Fibroblast of lung (primary cell): ENCODE measurements around the gene HDHD5. TPM values are rescaled to one million over a fixed set of nuclear protein-coding genes. Genes with fewer than 3 reads are reported as not detected.

ENCODE experiments used
- DNase-seq, 2 donors: peaks; one replicate each; pipeline versions ENCODE4 v3.0.0 to v3.0.0-alpha.2; 2010; ENCODE audit warnings: low read depth in 2 of 2
- H2AFZ ChIP-seq: 2 replicates; pipeline ENCODE4 v1.5.1; 2012; ENCODE audit warnings: low read length, control low read depth, inconsistent platforms
- H3K27ac ChIP-seq: 2 replicates; pipeline ENCODE4 v1.5.1; 2011; ENCODE audit warnings: low read length, control low read depth; ENCODE audit not compliant: insufficient read depth
- H3K27me3 ChIP-seq: 2 replicates; pipeline ENCODE4 v1.5.1; 2011; ENCODE audit warnings: mild to moderate bottlenecking, low read length; ENCODE audit not compliant: control insufficient read depth, insufficient read depth
- H3K36me3 ChIP-seq: 2 replicates; pipeline ENCODE4 v1.5.1; 2011; ENCODE audit warnings: low read length; ENCODE audit not compliant: control insufficient read depth, insufficient read depth
- H3K4me1 ChIP-seq: 2 replicates; pipeline ENCODE4 v1.5.1; 2011; ENCODE audit warnings: low read length; ENCODE audit not compliant: control insufficient read depth, insufficient read depth; ENCODE audit errors: extremely low read depth
- H3K4me2 ChIP-seq: 2 replicates; pipeline ENCODE4 v1.5.1; 2011; ENCODE audit warnings: low read length, control low read depth; ENCODE audit not compliant: insufficient read depth; ENCODE audit errors: extremely low read depth
- H3K4me3 ChIP-seq, 4 experiments: fragments of 200-600 bp in 1 of 4; sonication (generic) in 1 of 4; replicated peaks in 1 of 4; 2 replicates each; pipeline ENCODE4 v1.5.1; 2011 to 2016; ENCODE audit warnings: low read length in 4 of 4, low read depth in 3 of 4, mild to moderate bottlenecking in 3 of 4, control low read depth in 2 of 4, inconsistent platforms in 1 of 4, mixed read lengths in 1 of 4; ENCODE audit not compliant: insufficient read depth in 1 of 4; ENCODE audit errors: control extremely low read depth in 1 of 4
- H3K79me2 ChIP-seq: 2 replicates; pipeline ENCODE4 v1.5.1; 2012; ENCODE audit warnings: mild to moderate bottlenecking, low read length, inconsistent platforms; ENCODE audit not compliant: control insufficient read depth, insufficient read depth
- H3K9ac ChIP-seq: 2 replicates; pipeline ENCODE4 v1.5.1; 2011; ENCODE audit warnings: mild to moderate bottlenecking, low read length, control low read depth; ENCODE audit not compliant: insufficient read depth
- H3K9me3 ChIP-seq: 2 replicates; pipeline ENCODE4 v1.5.1; 2012; ENCODE audit warnings: low read depth, low read length; ENCODE audit not compliant: control insufficient read depth, insufficient read depth
- H4K20me1 ChIP-seq: 2 replicates; pipeline ENCODE4 v1.5.1; 2011; ENCODE audit warnings: low read length; ENCODE audit not compliant: control insufficient read depth, insufficient read depth; ENCODE audit errors: extremely low read depth
- CTCF ChIP-seq, 2 donors: IDR thresholded peaks in 1 of 2; conservative IDR thresholded peaks in 1 of 2; 1 replicate in 1 of 2; 2 replicates in 1 of 2; pipeline ENCODE4 v1.5.1; 2011 to 2012; ENCODE audit warnings: low read length in 2 of 2, control low read depth in 1 of 2, inconsistent platforms in 1 of 2, low read depth in 1 of 2, mild to moderate bottlenecking in 1 of 2
- EZH2 ChIP-seq: IDR thresholded peaks from 2 replicates; pipeline ENCODE4 v1.5.1; 2012; ENCODE audit warnings: low read length, control low read depth, mild to moderate bottlenecking; ENCODE audit errors: missing control alignments
- polyA plus RNA-seq, 2 donors: library from polyadenylated mRNA; depleted of rRNA in 1 of 2; stranded (reverse) in 1 of 2; unstranded in 1 of 2; fragments of >200 nt; gene quantifications; 2 replicates each; pipeline ENCODE4 v1.2.1, GENCODE V29; 2011 to 2012; ENCODE audit warnings: missing spikeins in 1 of 2
- total RNA-seq: library from RNA; depleted of rRNA; stranded (reverse); fragments of >200 nt; gene quantifications from 2 replicates; pipeline ENCODE4 v1.2.1, GENCODE V29; 2014

Gene HDHD5
- total and polyA plus RNA-seq, 2 donors (not counting 1 experiment from before 2014, with no cell fraction given) = 16.2 to 20.9 TPM

- Histone ChIP-seq H3K79me2 (no peaks in the 10 kb centered on the region), H3K27ac (no peak overlapping the region), H2AFZ (no peak overlapping the region), H3K9me3 (no peaks in the 10 kb centered on the region), H3K9ac (no peak overlapping the region), H4K20me1 (no peaks in the 10 kb centered on the region), H3K4me1 (no peaks in the 10 kb centered on the region), H3K27me3 (no peaks in the 10 kb centered on the region), H3K4me3 (no peak overlapping the region), H3K36me3 (peaks cover 7% of the 10 kb centered on the region), H3K4me2 (no peak overlapping the region)
- DNase-seq = no peak
- TF ChIP-seq CTCF (conservative IDR thresholded peaks at IDR 0.05 in 1 of 2, IDR thresholded peaks at IDR 0.05 in 1 of 2; ENCODE audit: low read depth in 1 of 2, low read length in 2 of 2) (no peak), EZH2 (no peak)
Observed at GRCh38 chr22:17145021-17145680, 13.9 kb downstream of the HDHD5 start.

GRCh38 chr22:17143826-17144225, 15.3 kb downstream of the HDHD5 start:
- no peak overlapping the region for H3K4me3 ChIP-seq
- no peaks in the 10 kb centered on the region for H3K4me1 ChIP-seq
- no peak overlapping the region for H3K4me2 ChIP-seq
- H3K9me3 ChIP-seq = no peaks in the 10 kb centered on the region
- H2AFZ ChIP-seq = no peak overlapping the region
- no peaks in the 10 kb centered on the region for H3K27me3 ChIP-seq
- no peak overlapping the region for H3K9ac ChIP-seq
- peaks cover 9% of the 10 kb centered on the region for H3K36me3 ChIP-seq
- TF ChIP-seq EZH2 = no peak
- TF ChIP-seq CTCF (conservative IDR thresholded peaks at IDR 0.05 in 1 of 2, IDR thresholded peaks at IDR 0.05 in 1 of 2; ENCODE audit: low read depth in 1 of 2, low read length in 2 of 2) = no peak
- no peaks in the 10 kb centered on the region for H3K79me2 ChIP-seq
- H4K20me1 ChIP-seq = no peaks in the 10 kb centered on the region
- no peak overlapping the region for H3K27ac ChIP-seq
- DNase-seq = no peak

GRCh38 chr22:17143101-17143500, 16.0 kb downstream of the HDHD5 start:
- Histone ChIP-seq H2AFZ (no peak overlapping the region), H3K4me2 (no peak overlapping the region), H3K27ac (no peak overlapping the region), H4K20me1 (no peaks in the 10 kb centered on the region), H3K27me3 (no peaks in the 10 kb centered on the region), H3K4me1 (no peaks in the 10 kb centered on the region), H3K4me3 (no peak overlapping the region), H3K9ac (no peak overlapping the region), H3K79me2 (no peaks in the 10 kb centered on the region), H3K36me3 (peaks cover 9% of the 10 kb centered on the region), H3K9me3 (no peaks in the 10 kb centered on the region)
- TF ChIP-seq CTCF (conservative IDR thresholded peaks at IDR 0.05 in 1 of 2, IDR thresholded peaks at IDR 0.05 in 1 of 2; ENCODE audit: low read depth in 1 of 2, low read length in 2 of 2) = no peak
- DNase-seq = no peak
